ENCODE data around the gene SPATA46. TPM values are rescaled to one million over a fixed set of nuclear protein-coding genes. Genes with fewer than 3 reads are reported as not detected.
"Not testable (repeated sequence)": the region's sequence is repeated elsewhere in the genome, so short reads cannot be mapped to it uniquely, and the experiment has no call there.

SPATA46 gene
- polyA plus RNA-seq, 1 of the 3 experiments (the other 2 are of a cell fraction) = not detected

DNA sequence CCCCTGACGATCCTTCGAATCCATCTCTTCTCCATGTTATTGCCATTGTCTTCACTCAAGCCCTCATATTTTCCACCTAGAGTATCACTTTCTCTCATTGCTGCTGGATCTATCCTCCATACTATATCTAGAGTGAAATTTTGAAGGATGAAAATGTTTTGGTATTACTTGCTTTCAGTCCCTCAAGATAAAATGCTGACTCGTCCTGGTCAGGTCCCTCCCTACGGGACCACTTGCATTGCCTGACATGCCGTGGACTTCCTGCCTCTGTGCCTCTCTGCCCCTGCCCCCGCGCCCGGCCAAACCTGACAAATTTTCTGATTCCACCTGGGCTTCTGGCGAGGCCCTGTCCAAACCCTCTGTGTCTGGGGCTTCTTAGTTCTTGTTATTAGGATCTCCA is 23.6 kb downstream of the SPATA46 start:
- Histone ChIP-seq H3K9me3 (no peaks in the 10 kb centered on the region), H3K4me2 (no peak overlapping the region), H2AFZ (ENCODE audit: low read depth) (no peak overlapping the region), H3K4me1 (ENCODE audit: control insufficient read depth in 1 of 2, insufficient read depth in 2 of 2, low read depth in 1 of 2, low read length in 1 of 2) (peaks cover 0 to 4% of the 10 kb centered on the region in 2 experiments; a peak in 3 of 4 replicates), H3F3A (replicated peaks; ENCODE audit: insufficient read depth) (no peaks in the 10 kb centered on the region), H3K79me2 (ENCODE audit: insufficient read depth) (no peaks in the 10 kb centered on the region), H3K9me2 (no peaks in the 10 kb centered on the region), H4K20me1 (ENCODE audit: insufficient read depth) (no peaks in the 10 kb centered on the region), H3K36me3 (replicated peaks in 1 of 2; ENCODE audit: control insufficient read depth in 1 of 2, insufficient read depth in 2 of 2, low read length in 1 of 2) (no peaks in the 10 kb centered on the region), H3K4me3 (ENCODE audit: low read depth in 2 of 2, low read length in 1 of 2) (no peak overlapping the region), H3K9ac (no peak overlapping the region), H3K27ac (ENCODE audit: low read depth in 2 of 2, low read length in 1 of 2) (no peak overlapping the region), H3K27me3 (ENCODE audit: insufficient read depth) (no peaks in the 10 kb centered on the region)
- no peak for TF ChIP-seq POLR2AphosphoS5 (IDR thresholded peaks at IDR 0.05; ENCODE audit: low read depth, low read length)
- TF ChIP-seq EP300 (IDR thresholded peaks at IDR 0.05; ENCODE audit: borderline replicate concordance in 1 of 2, low read depth in 1 of 2, low read length in 1 of 2) = no peak
- TF ChIP-seq IRF3 (IDR thresholded peaks at IDR 0.05; ENCODE audit: low read depth, low read length) = no peak
- no peak for TF ChIP-seq MXI1 (IDR thresholded peaks at IDR 0.05; ENCODE audit: low read depth, low read length)
- no peak for TF ChIP-seq SMC3 (IDR thresholded peaks at IDR 0.05; ENCODE audit: low read depth, low read length)
- TF ChIP-seq, protein P1, sequence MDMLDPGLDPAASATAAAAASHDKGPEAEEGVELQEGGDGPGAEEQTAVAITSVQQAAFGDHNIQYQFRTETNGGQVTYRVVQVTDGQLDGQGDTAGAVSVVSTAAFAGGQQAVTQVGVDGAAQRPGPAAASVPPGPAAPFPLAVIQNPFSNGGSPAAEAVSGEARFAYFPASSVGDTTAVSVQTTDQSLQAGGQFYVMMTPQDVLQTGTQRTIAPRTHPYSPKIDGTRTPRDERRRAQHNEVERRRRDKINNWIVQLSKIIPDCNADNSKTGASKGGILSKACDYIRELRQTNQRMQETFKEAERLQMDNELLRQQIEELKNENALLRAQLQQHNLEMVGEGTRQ (IDR thresholded peaks at IDR 0.05; ENCODE audit: borderline replicate concordance, low read depth, low read length) = no peak
- TF ChIP-seq RAD21 (IDR thresholded peaks at IDR 0.05; ENCODE audit: low read length) = no peak
- CTCF ChIA-PET = interaction anchor here (5.0 kb wide), 1 partner anchor 38 kb away, joined by 63 read pairs; no protein-coding TSS in a partner anchor
- POLR2A ChIA-PET = no interaction called here
- WGBS (ENCODE audit: low lambda C conversion rate) = 76% methylated on average over 9 of the region's 9 CpGs
- no peak for DNase-seq

DNA sequence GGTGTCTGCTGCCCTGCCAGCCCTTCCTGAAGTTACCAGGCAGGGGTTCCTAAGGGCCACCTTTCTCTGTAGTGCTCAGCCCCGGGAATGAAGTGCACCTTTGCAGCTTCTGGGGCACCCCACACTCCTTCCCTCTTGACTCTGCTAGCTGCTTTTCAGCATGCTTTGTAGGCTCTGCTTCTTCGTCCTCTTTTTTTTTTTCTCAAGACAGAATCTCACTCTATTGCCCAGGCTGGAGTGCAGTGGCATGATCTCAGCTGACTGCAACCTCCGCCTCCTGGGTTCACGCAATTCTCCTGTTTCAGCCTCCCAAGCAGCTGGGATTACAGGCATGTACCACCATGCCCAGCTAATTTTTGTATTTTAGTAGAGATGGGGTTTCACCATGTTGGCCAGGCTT is 24.8 kb downstream of the SPATA46 start:
- H2AFZ ChIP-seq (ENCODE audit: low read depth); H3K9ac ChIP-seq; H3K27me3 ChIP-seq (ENCODE audit: insufficient read depth); H3K36me3 ChIP-seq (replicated peaks in 1 of 2; ENCODE audit: control insufficient read depth in 1 of 2, insufficient read depth in 2 of 2, low read length in 1 of 2); H3K4me2 ChIP-seq; DNase-seq; POLR2A ChIA-PET; H3K9me3 ChIP-seq; H4K20me1 ChIP-seq (ENCODE audit: insufficient read depth); H3K27ac ChIP-seq (ENCODE audit: low read depth in 2 of 2, low read length in 1 of 2); H3F3A ChIP-seq (replicated peaks; ENCODE audit: insufficient read depth); H3K79me2 ChIP-seq (ENCODE audit: insufficient read depth); H3K4me1 ChIP-seq (ENCODE audit: control insufficient read depth in 1 of 2, insufficient read depth in 2 of 2, low read depth in 1 of 2, low read length in 1 of 2); H3K9me2 ChIP-seq; H3K4me3 ChIP-seq (ENCODE audit: low read depth in 2 of 2, low read length in 1 of 2): not testable (repeated sequence)
- CTCF ChIA-PET = interaction anchor here (1.4 kb wide), 1 partner anchor 13 kb away, joined by 4 read pairs; no protein-coding TSS in a partner anchor
- WGBS (ENCODE audit: low lambda C conversion rate) = 93% methylated on average over 3 of the region's 4 CpGs

DNA sequence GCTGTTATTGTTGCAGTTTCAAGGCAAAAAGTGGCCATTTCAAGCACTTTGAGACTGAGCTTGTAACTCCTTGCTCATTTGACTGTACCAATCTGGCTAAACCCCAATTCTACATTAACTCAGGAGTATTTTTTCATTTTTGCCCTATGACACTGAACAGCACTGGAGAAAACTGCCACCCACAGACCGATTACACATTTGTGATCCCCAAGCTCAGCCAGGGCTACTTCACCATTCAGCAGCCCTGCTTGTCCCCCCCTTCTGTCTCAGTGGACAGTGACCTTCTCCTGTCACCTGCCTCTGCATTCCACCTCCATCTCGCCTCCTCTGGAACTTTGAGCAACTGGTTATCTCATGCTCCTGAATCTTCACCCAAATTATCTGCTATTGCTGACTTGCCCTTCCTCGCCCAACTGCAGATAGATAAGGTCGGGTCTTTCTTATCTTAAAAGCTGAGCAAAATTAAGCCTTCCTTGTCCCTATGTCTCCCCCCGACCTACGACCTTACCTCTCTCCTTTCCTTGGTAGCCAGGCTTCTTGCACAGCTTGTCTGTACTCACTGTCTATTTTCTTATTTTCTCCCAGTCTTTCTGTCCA is 25.3 kb downstream of the SPATA46 start:
- no peak for DNase-seq
- Histone ChIP-seq H3K27me3 (ENCODE audit: insufficient read depth) (no peaks in the 10 kb centered on the region), H3K4me3 (ENCODE audit: low read depth in 2 of 2, low read length in 1 of 2) (no peak overlapping the region), H3K4me1 (ENCODE audit: control insufficient read depth in 1 of 2, insufficient read depth in 2 of 2, low read depth in 1 of 2, low read length in 1 of 2) (peaks cover 0 to 4% of the 10 kb centered on the region in 2 experiments; a peak in 3 of 4 replicates), H3K9me3 (no peaks in the 10 kb centered on the region), H4K20me1 (ENCODE audit: insufficient read depth) (no peaks in the 10 kb centered on the region), H3F3A (replicated peaks; ENCODE audit: insufficient read depth) (no peaks in the 10 kb centered on the region), H3K9me2 (no peaks in the 10 kb centered on the region), H3K27ac (ENCODE audit: low read depth in 2 of 2, low read length in 1 of 2) (no peak overlapping the region), H3K79me2 (ENCODE audit: insufficient read depth) (no peaks in the 10 kb centered on the region), H3K36me3 (replicated peaks in 1 of 2; ENCODE audit: control insufficient read depth in 1 of 2, insufficient read depth in 2 of 2, low read length in 1 of 2) (no peaks in the 10 kb centered on the region), H3K9ac (no peak overlapping the region), H3K4me2 (no peak overlapping the region), H2AFZ (ENCODE audit: low read depth) (no peak overlapping the region)
- CTCF ChIA-PET = interaction anchor here (1.4 kb wide), 1 partner anchor 13 kb away, joined by 4 read pairs; no protein-coding TSS in a partner anchor
- WGBS (ENCODE audit: low lambda C conversion rate) = 50% methylated on average over 6 of the region's 6 CpGs
- POLR2A ChIA-PET = no interaction called here
- TF ChIP-seq ZBTB33 (IDR thresholded peaks at IDR 0.05; ENCODE audit: borderline replicate concordance, low read depth) = no peak
- TF ChIP-seq CTCF (IDR thresholded peaks at IDR 0.05) = no peak
- no peak for TF ChIP-seq RXRA (IDR thresholded peaks at IDR 0.05; ENCODE audit: borderline replicate concordance, low read depth)
- TF ChIP-seq, protein P1 (IDR thresholded peaks at IDR 0.05; ENCODE audit: borderline replicate concordance, low read depth, low read length) = no peak
- TF ChIP-seq GATA2 (CRISPR knock-in tag; IDR thresholded peaks at IDR 0.05) = no peak
- TF ChIP-seq NFIC (IDR thresholded peaks at IDR 0.05; ENCODE audit: borderline replicate concordance) = no peak
- TF ChIP-seq RCOR1 (IDR thresholded peaks at IDR 0.05; ENCODE audit: low read length) = no peak
- no peak for TF ChIP-seq FOXJ3 (CRISPR knock-in tag; IDR thresholded peaks at IDR 0.05)
